CD14-positive monocyte (primary cell): ENCODE results near the gene FLOT2. TPM values are rescaled to one million over a fixed set of nuclear protein-coding genes. Genes with fewer than 3 reads are reported as not detected.

ENCODE experiments used
- DNase-seq, 3 donors: peaks; one replicate each; pipeline ENCODE4 v3.0.0-alpha.2; 2011 to 2022
- H2AFZ ChIP-seq: 2 replicates; pipeline ENCODE4 v1.6.0; 2012; ENCODE audit warnings: mild to moderate bottlenecking, low read depth, low read length, inconsistent platforms; ENCODE audit not compliant: insufficient read depth, poor library complexity, severe bottlenecking
- H3K27ac ChIP-seq, 2 donors: 1 replicate in 1 of 2; 2 replicates in 1 of 2; pipeline ENCODE4 v1.5.1; 2012 to 2013; ENCODE audit warnings: low read length in 2 of 2, control low read depth in 1 of 2, inconsistent platforms in 1 of 2, low read depth in 1 of 2, mild to moderate bottlenecking in 1 of 2
- H3K27me3 ChIP-seq, 2 donors: one replicate each; pipeline versions ENCODE4 v1.6.0 to v1.6.1; 2011 to 2013; ENCODE audit warnings: low read length in 2 of 2; ENCODE audit not compliant: control insufficient read depth in 2 of 2, insufficient read depth in 2 of 2
- H3K36me3 ChIP-seq, 2 donors: replicated peaks in 1 of 2; 1 replicate in 1 of 2; 2 replicates in 1 of 2; pipeline versions ENCODE4 v1.5.1 to v1.6.1; 2012 to 2013; ENCODE audit warnings: low read length in 2 of 2, control low read depth in 1 of 2, inconsistent platforms in 1 of 2, mild to moderate bottlenecking in 1 of 2; ENCODE audit not compliant: insufficient read depth in 2 of 2, control insufficient read depth in 1 of 2
- H3K4me1 ChIP-seq, 2 donors: 1 replicate in 1 of 2; 2 replicates in 1 of 2; pipeline versions ENCODE4 v1.5.1 to v1.6.1; 2012 to 2013; ENCODE audit warnings: low read length in 2 of 2, control low read depth in 1 of 2, inconsistent platforms in 1 of 2, mild to moderate bottlenecking in 1 of 2, moderate library complexity in 1 of 2; ENCODE audit not compliant: insufficient read depth in 2 of 2, control insufficient read depth in 1 of 2
- H3K4me2 ChIP-seq: replicated peaks from 2 replicates; pipeline ENCODE3; 2012; ENCODE audit warnings: low read length, moderate library complexity, mild to moderate bottlenecking; ENCODE audit not compliant: poor library complexity, severe bottlenecking; ENCODE audit errors: extremely low read depth
- H3K4me3 ChIP-seq, 3 experiments: fragments of 200-600 bp in 1 of 3; sonication (generic) in 1 of 3; replicated peaks in 1 of 3; 1 replicate in 2 of 3; 2 replicates in 1 of 3; pipeline ENCODE4 v1.5.1; 2011 to 2013; ENCODE audit warnings: low read length in 3 of 3, mild to moderate bottlenecking in 3 of 3, control low read depth in 2 of 3, low read depth in 2 of 3, inconsistent platforms in 1 of 3, moderate library complexity in 1 of 3
- H3K79me2 ChIP-seq: 2 replicates; pipeline ENCODE4 v1.6.0; 2012; ENCODE audit warnings: mild to moderate bottlenecking, control low read depth, inconsistent platforms, low read length, moderate library complexity; ENCODE audit not compliant: insufficient read depth
- H3K9ac ChIP-seq: 2 replicates; pipeline ENCODE4 v1.6.0; 2017; ENCODE audit warnings: low read length, mild to moderate bottlenecking; ENCODE audit not compliant: insufficient read depth, poor library complexity, severe bottlenecking
- H3K9me3 ChIP-seq, 2 donors: replicated peaks in 1 of 2; 1 replicate in 1 of 2; 2 replicates in 1 of 2; pipeline versions ENCODE4 v1.5.1 to v1.6.1; 2012 to 2013; ENCODE audit warnings: low read length in 2 of 2, control low read depth in 1 of 2; ENCODE audit not compliant: control insufficient read depth in 1 of 2, insufficient read depth in 1 of 2
- H4K20me1 ChIP-seq: 2 replicates; pipeline ENCODE4 v1.6.0; 2012; ENCODE audit warnings: mild to moderate bottlenecking, low read length, control low read depth, moderate library complexity; ENCODE audit not compliant: insufficient read depth
- H3K27ac Mint-ChIP-seq, 7 donors: one replicate each; pipeline ENCODE4 v1.8.0; 2020; ENCODE audit warnings: mild to moderate bottlenecking in 7 of 7, mixed read lengths in 7 of 7, moderate library complexity in 6 of 7, inconsistent platforms in 2 of 7
- H3K27me3 Mint-ChIP-seq, 3 donors: one replicate each; pipeline ENCODE4 v1.8.0; 2021 to 2022; ENCODE audit warnings: low read depth in 3 of 3, mild to moderate bottlenecking in 3 of 3, mixed read lengths in 3 of 3, moderate library complexity in 3 of 3, inconsistent platforms in 1 of 3
- H3K36me3 Mint-ChIP-seq, 2 donors: one replicate each; pipeline ENCODE4 v1.8.0; 2020; ENCODE audit warnings: mixed read lengths in 2 of 2, inconsistent platforms in 1 of 2, mild to moderate bottlenecking in 1 of 2
- H3K4me1 Mint-ChIP-seq: one replicate; pipeline ENCODE4 v1.8.0; 2020; ENCODE audit warnings: mild to moderate bottlenecking, mixed read lengths
- H3K4me3 Mint-ChIP-seq, 2 donors: one replicate each; pipeline ENCODE4 v1.8.0; 2020; ENCODE audit warnings: mild to moderate bottlenecking in 2 of 2, mixed read lengths in 2 of 2, moderate library complexity in 1 of 2
- H3K9me3 Mint-ChIP-seq, 7 donors: one replicate each; pipeline ENCODE4 v1.8.0; 2020 to 2022; ENCODE audit warnings: mixed read lengths in 7 of 7, mild to moderate bottlenecking in 6 of 7, moderate library complexity in 6 of 7, inconsistent platforms in 2 of 7
- CTCF ChIP-seq: fragments of 200-600 bp; IDR thresholded peaks from one replicate; pipeline ENCODE4 v1.8.0; 2022; ENCODE audit warnings: antibody characterized with exemption, mild to moderate bottlenecking
- WGBS: methylation state at CpG from one replicate; pipeline ENCODE4 v1.1.5; 2013; ENCODE audit warnings: missing lambda C conversion rate; ENCODE audit not compliant: insufficient coverage; 5-methylcytosine and 5-hydroxymethylcytosine counted together
- intact Hi-C, 2 donors: fragments of 100-400 bp; cut with micrococcal nuclease; formaldehyde crosslinking; loops; one replicate each; pipeline versions ENCODE4 v1.15.0 to v1.15.1; 2023
- polyA plus RNA-seq, 3 donors: library from polyadenylated mRNA; depleted of rRNA in 1 of 3; unstranded in 2 of 3; stranded (reverse) in 1 of 3; fragments of 300-500 nt in 2 of 3; fragments of >200 nt in 1 of 3; fragmentation: Illumina TruSeq in 2 of 3; gene quantifications; 1 replicate in 2 of 3; 2 replicates in 1 of 3; pipeline ENCODE4 v1.2.3, GENCODE V29; 2012 to 2021

FLOT2 gene
- polyA plus RNA-seq, 3 donors = 138 to 271 (median 244) TPM

DNA sequence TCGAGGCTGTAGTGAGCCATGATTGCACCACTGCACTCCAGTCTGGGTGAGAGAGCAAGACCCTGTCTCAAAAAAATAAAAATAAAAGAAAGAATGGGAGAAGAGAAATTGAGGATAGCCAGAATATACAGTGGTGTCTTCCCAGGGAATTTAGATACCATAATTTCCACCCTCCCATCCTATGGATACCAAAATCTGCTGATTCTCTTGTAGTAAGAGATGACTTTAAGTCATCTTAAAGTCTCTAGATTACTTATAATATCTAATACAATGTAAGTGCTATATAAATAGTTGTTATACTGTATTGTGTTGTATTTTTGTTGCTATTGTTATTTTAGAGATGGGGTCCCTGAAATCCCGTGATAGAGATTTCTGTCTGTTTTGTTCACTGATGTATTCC, 44.2 kb downstream of the FLOT2 start:
- 100% methylated on average over 1 of the region's 2 CpGs for WGBS
- no peak for TF ChIP-seq CTCF
- no peak overlapping the region for H3K4me3 ChIP-seq
- Mint-ChIP-seq H3K4me3 (no peak overlapping the region), H3K36me3 (peaks cover 14 to 21% of the 10 kb centered on the region in 2 donors), H3K27me3 (peaks cover 0 to 4% (median 1%) of the 10 kb centered on the region in 3 donors), H3K27ac (no peak overlapping the region), H3K4me1 (peaks cover 13% of the 10 kb centered on the region), H3K9me3 (peaks cover 0 to 2% (median 0%) of the 10 kb centered on the region in 7 donors)
- H2AFZ ChIP-seq = no peak overlapping the region
- no peaks in the 10 kb centered on the region for H3K27me3 ChIP-seq
- H3K4me2 ChIP-seq = no peak overlapping the region
- no peak overlapping the region for H3K27ac ChIP-seq
- H3K79me2 ChIP-seq = peaks cover 14% of the 10 kb centered on the region
- no peaks in the 10 kb centered on the region for H3K9me3 ChIP-seq
- no peak for DNase-seq
- peaks cover 12 to 18% of the 10 kb centered on the region in 2 donors for H3K36me3 ChIP-seq
- intact Hi-C loops = loop anchor here in 1 of 2 donors (10.0 kb wide), 1 partner anchor 88 kb away; no protein-coding TSS in a partner anchor
- no peak overlapping the region for H3K9ac ChIP-seq
- H3K4me1 ChIP-seq = peaks cover 12 to 17% of the 10 kb centered on the region in 2 donors
- H4K20me1 ChIP-seq = no peaks in the 10 kb centered on the region

GRCh38 chr17:28849281-28849680, 48.3 kb downstream of the FLOT2 start:
- H3K9me3 ChIP-seq = no peaks in the 10 kb centered on the region
- 0% methylated on average over 1 of the region's 5 CpGs for WGBS
- TF ChIP-seq CTCF = peak; percentile 11

More at GRCh38 chr17:28849281-28849680, 48.3 kb downstream of the FLOT2 start:
- H3K79me2 ChIP-seq = no peaks in the 10 kb centered on the region
- no peak overlapping the region for H3K9ac ChIP-seq
- H4K20me1 ChIP-seq = no peaks in the 10 kb centered on the region
- H3K9me3 Mint-ChIP-seq = peaks cover 0 to 2% (median 0%) of the 10 kb centered on the region in 7 donors
- DNase-seq = no peak
- H2AFZ ChIP-seq = no peak overlapping the region
- H3K4me2 ChIP-seq = no peak overlapping the region
- H3K4me3 ChIP-seq = no peak overlapping the region
- H3K27me3 ChIP-seq = no peaks in the 10 kb centered on the region
- no peak overlapping the region for H3K27ac Mint-ChIP-seq
- H3K4me1 ChIP-seq = peaks cover 3 to 4% of the 10 kb centered on the region in 2 donors
- H3K36me3 ChIP-seq = no peaks in the 10 kb centered on the region
- no peak overlapping the region for H3K27ac ChIP-seq
- no peaks in the 10 kb centered on the region for H3K36me3 Mint-ChIP-seq
- H3K4me1 Mint-ChIP-seq = peaks cover 3% of the 10 kb centered on the region
- intact Hi-C loops = no loop called here
- H3K27me3 Mint-ChIP-seq = peaks cover 1 to 4% (median 2%) of the 10 kb centered on the region in 3 donors
- no peak overlapping the region for H3K4me3 Mint-ChIP-seq
